IMR-90 (cell line): ENCODE data around the gene ZMIZ1. TPM values are rescaled to one million over a fixed set of nuclear protein-coding genes. Genes with fewer than 3 reads are reported as not detected.

Experiments used
- ATAC-seq: fragments of 200-7000 bp; cut with Tn5 transposase; 2 replicates; pipeline ENCODE4 v1.9.1; 2020; ENCODE audit warnings: low read depth, mild to moderate bottlenecking, moderate library complexity
- BruUV-seq: library from RNA; stranded (reverse); fragments of 400-500 nt; replicated peaks from 2 replicates; lab custom pipeline; 2021; lab: Mats Ljungman, UMichigan
- CTCF ChIA-PET: fragments of 300-600 bp; formaldehyde crosslinking; extraction: SDS; loops from one replicate; lab custom pipeline; 2021; ENCODE audit warnings: antibody characterized with exemption; lab: Yijun Ruan, JAX
- POLR2A ChIA-PET: fragments of 300-600 bp; sonication (Branson Sonifier 250); formaldehyde crosslinking; loops from one replicate; lab custom pipeline; 2022; ENCODE audit warnings: antibody characterized with exemption; ENCODE audit not compliant: unreplicated experiment; lab: Charles Lee
- DNase-seq: peaks from one replicate; pipeline ENCODE4 v3.0.0; 2013
- H2AFZ ChIP-seq: replicated peaks from 2 replicates; pipeline ENCODE3; 2013; ENCODE audit warnings: low read length, mild to moderate bottlenecking; ENCODE audit not compliant: poor library complexity
- H2AK5ac ChIP-seq: 2 replicates; pipeline ENCODE4 v1.6.1; 2013; ENCODE audit warnings: low read depth, low read length, inconsistent platforms
- H2AK9ac ChIP-seq: replicated peaks from 2 replicates; pipeline ENCODE3; 2013; ENCODE audit warnings: mild to moderate bottlenecking, low read depth, low read length, moderate library complexity; ENCODE audit not compliant: poor library complexity
- H2BK120ac ChIP-seq: 2 replicates; pipeline ENCODE4 v1.6.1; 2013; ENCODE audit warnings: low read depth, low read length, inconsistent platforms
- H2BK15ac ChIP-seq: 3 replicates; pipeline ENCODE4 v1.6.1; 2013; ENCODE audit warnings: low read depth, low read length, inconsistent platforms
- H2BK20ac ChIP-seq: 2 replicates; pipeline ENCODE4 v1.6.1; 2013; ENCODE audit warnings: low read depth, mild to moderate bottlenecking, inconsistent platforms, low read length, moderate library complexity
- H2BK5ac ChIP-seq: 2 replicates; pipeline ENCODE4 v1.6.1; 2013; ENCODE audit warnings: mild to moderate bottlenecking, low read depth, low read length, inconsistent platforms; ENCODE audit not compliant: poor library complexity, severe bottlenecking
- H3K14ac ChIP-seq: replicated peaks from 2 replicates; pipeline ENCODE4 v1.6.1; 2013; ENCODE audit warnings: low read depth, low read length, inconsistent platforms
- H3K18ac ChIP-seq: 2 replicates; pipeline ENCODE4 v1.6.1; 2013; ENCODE audit warnings: low read depth, low read length, control low read depth
- H3K23ac ChIP-seq: 2 replicates; pipeline ENCODE4 v1.6.1; 2013; ENCODE audit warnings: low read depth, low read length, inconsistent platforms
- H3K27ac ChIP-seq: 2 replicates; pipeline ENCODE4 v1.5.1; 2013; ENCODE audit warnings: mild to moderate bottlenecking, control low read depth, low read length; ENCODE audit not compliant: insufficient read depth
- H3K27me3 ChIP-seq: 2 replicates; pipeline ENCODE4 v1.6.1; 2013; ENCODE audit warnings: low read length; ENCODE audit not compliant: control insufficient read depth, insufficient read depth
- H3K36me3 ChIP-seq: 2 replicates; pipeline ENCODE4 v1.6.1; 2013; ENCODE audit warnings: low read length, mixed read lengths; ENCODE audit not compliant: control insufficient read depth, insufficient read depth
- H3K4ac ChIP-seq: 2 replicates; pipeline ENCODE4 v1.6.1; 2013; ENCODE audit warnings: low read depth, low read length, inconsistent platforms
- H3K4me1 ChIP-seq: 2 replicates; pipeline ENCODE4 v1.6.1; 2013; ENCODE audit warnings: low read length, mixed read lengths; ENCODE audit not compliant: control insufficient read depth, insufficient read depth
- H3K4me2 ChIP-seq: 2 replicates; pipeline ENCODE4 v1.6.1; 2013; ENCODE audit warnings: low read depth, mild to moderate bottlenecking, control low read depth, low read length, moderate library complexity
- H3K4me3 ChIP-seq: 2 replicates; pipeline ENCODE4 v1.5.1; 2013; ENCODE audit warnings: low read depth, mild to moderate bottlenecking, control low read depth, low read length, moderate library complexity; ENCODE audit not compliant: insufficient read depth
- H3K56ac ChIP-seq: 2 replicates; pipeline ENCODE4 v1.6.1; 2013; ENCODE audit warnings: low read length, inconsistent platforms; ENCODE audit not compliant: insufficient read depth; ENCODE audit errors: extremely low read depth
- H3K79me1 ChIP-seq, 2 experiments: 2 replicates each; pipeline ENCODE4 v1.6.1; 2013; ENCODE audit warnings: low read length in 2 of 2, inconsistent platforms in 1 of 2, low read depth in 1 of 2
- H3K9ac ChIP-seq: 2 replicates; pipeline ENCODE4 v1.6.1; 2013; ENCODE audit warnings: low read depth, low read length, control low read depth
- H3K9me1 ChIP-seq: 2 replicates; pipeline ENCODE4 v1.6.1; 2013; ENCODE audit warnings: low read length, inconsistent platforms; ENCODE audit not compliant: insufficient read depth
- H3K9me3 ChIP-seq: 2 replicates; pipeline ENCODE4 v1.6.1; 2013; ENCODE audit warnings: low read length; ENCODE audit not compliant: control insufficient read depth, insufficient read depth
- H4K20me1 ChIP-seq: 2 replicates; pipeline ENCODE4 v1.6.1; 2013; ENCODE audit warnings: low read length, inconsistent platforms; ENCODE audit not compliant: insufficient read depth
- H4K5ac ChIP-seq: 2 replicates; pipeline ENCODE4 v1.6.1; 2013; ENCODE audit warnings: mild to moderate bottlenecking, low read depth, low read length, control low read depth
- H4K8ac ChIP-seq, 2 experiments: 2 replicates each; pipeline ENCODE4 v1.6.1; 2013; ENCODE audit warnings: low read depth in 2 of 2, low read length in 2 of 2, control low read depth in 1 of 2, inconsistent platforms in 1 of 2
- H4K91ac ChIP-seq: 2 replicates; pipeline ENCODE4 v1.6.1; 2013; ENCODE audit warnings: low read depth, low read length, inconsistent platforms; ENCODE audit not compliant: insufficient read depth
- RAD21 ChIP-seq: IDR thresholded peaks from 2 replicates; pipeline ENCODE4 v1.6.1; 2012; ENCODE audit warnings: low read length, improper control_type of control experiment
- RCOR1 ChIP-seq: IDR thresholded peaks from 2 replicates; pipeline ENCODE4 v1.6.1; 2012; ENCODE audit warnings: mild to moderate bottlenecking, low read length, improper control_type of control experiment; ENCODE audit not compliant: insufficient replicate concordance
- WGBS, 2 experiments: methylation state at CpG; one replicate each; pipeline versions ENCODE4 v1.1.5 to v1.1.7; 2013; ENCODE audit warnings: missing lambda C conversion rate in 2 of 2; ENCODE audit not compliant: insufficient read length in 1 of 2; ENCODE audit errors: extremely low coverage in 2 of 2; 5-methylcytosine and 5-hydroxymethylcytosine counted together
- dilution Hi-C: fragments of 300-500 bp; cut with HindIII; formaldehyde crosslinking; loops from one replicate; pipeline ENCODE4 v1.14.3; 2018; ENCODE audit warnings: low sequenced_read_pairs; ENCODE audit not compliant: unreplicated experiment
- in situ Hi-C: fragments of 300-500 bp; cut with MboI; formaldehyde crosslinking; loops from 3 replicates; pipeline ENCODE4 v1.14.3; 2019; ENCODE audit warnings: low sequenced_read_pairs, inconsistent platforms, mixed read lengths
- intact Hi-C: fragments of 100-400 bp; cut with micrococcal nuclease; formaldehyde crosslinking; loops from 2 replicates; pipeline ENCODE4 v1.10.0; 2022
- polyA plus RNA-seq, 3 experiments: library from polyadenylated mRNA; depleted of rRNA; stranded (reverse); fragments of >200 nt; gene quantifications; 2 replicates each; pipeline ENCODE4 v1.2.3, GENCODE V29; 2012; ENCODE audit warnings: low replicate concordance in 1 of 3
- total RNA-seq: library from RNA; depleted of rRNA; stranded (reverse); fragments of >200 nt; gene quantifications from 2 replicates; pipeline ENCODE4 v1.2.3, GENCODE V29; 2012

ZMIZ1 gene
- total and polyA plus RNA-seq, 2 of the 4 experiments (the other 2 are of a cell fraction), result 6.6 to 48.7 TPM

DNA sequence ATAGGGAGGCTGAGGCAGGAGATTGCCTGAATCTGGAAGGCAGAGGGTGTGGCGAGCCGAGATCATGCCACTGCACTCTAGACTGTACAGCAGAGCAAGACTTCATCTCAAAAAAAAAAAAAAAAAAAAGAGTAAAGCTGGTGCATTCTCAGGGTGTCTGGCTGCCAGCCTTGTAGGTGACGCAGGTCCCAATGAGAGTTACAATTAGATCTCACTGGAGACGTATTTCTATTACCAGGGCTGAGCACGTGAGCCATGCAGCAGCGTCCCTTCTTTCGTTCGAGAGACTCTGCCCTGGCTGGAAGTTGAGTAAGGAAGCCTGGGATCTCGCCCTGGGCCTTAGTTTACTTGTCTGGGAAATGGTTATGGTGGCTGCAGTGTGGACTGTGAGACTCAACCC is 22.4 kb upstream of the ZMIZ1 start:
- no CpG with 5 or more reads among the region's 9 CpGs for WGBS, 2 experiments
- Histone ChIP-seq H2AK5ac (no peak overlapping the region), H2BK15ac (no peak overlapping the region), H3K9me1 (0 out of 2 replicates have a peak, but pooled peaks cover 5% of the 10 kb centered on the region), H2AFZ (no peak overlapping the region), H2BK20ac (no peak overlapping the region), H3K4me1 (peaks cover 2% of the 10 kb centered on the region; the same call in 1 of the 2 replicates), H4K8ac (no peak overlapping the region), H3K23ac (no peak overlapping the region), H3K4ac (no peak overlapping the region), H3K56ac (no peak overlapping the region), H4K20me1 (no peaks in the 10 kb centered on the region), H2AK9ac (no peak overlapping the region), H2BK5ac (no peak overlapping the region), H3K9ac (no peak overlapping the region), H3K27me3 (peaks cover 20% of the 10 kb centered on the region), H4K91ac (no peak overlapping the region), H3K9me3 (no peaks in the 10 kb centered on the region), H3K14ac (no peak overlapping the region), H2BK120ac (no peak overlapping the region), H3K79me1 (no peaks in the 10 kb centered on the region), H3K27ac (no peak overlapping the region), H4K5ac (no peak overlapping the region), H3K18ac (no peak overlapping the region), H3K36me3 (no peaks in the 10 kb centered on the region), H3K4me3 (no peak overlapping the region), H3K4me2 (no peak overlapping the region)
- intact Hi-C loops (no loop called here), in situ Hi-C loops (no loop called here), dilution Hi-C loops (no loop called here)
- POLR2A ChIA-PET, result no interaction called here
- ATAC-seq (no peak), DNase-seq (no peak)
- TF ChIP-seq RAD21 (no peak), RCOR1 (no peak)
- BruUV-seq, result no TSS peak
- CTCF ChIA-PET, result no interaction called here
